ENCODE data around the gene TGFBR3. TPM values are rescaled to one million over a fixed set of nuclear protein-coding genes. Genes with fewer than 3 reads are reported as not detected.

Gene TGFBR3
- polyA plus RNA-seq, 1 donor (not counting 4 experiments of a cell fraction or from before 2014, with no cell fraction given), result 1.2 TPM

- no peaks in the 10 kb centered on the region for H3K9me1 ChIP-seq (ENCODE audit: control insufficient read depth, extremely low read depth, insufficient read depth, low read length)
Observed at GRCh38 chr1:91778964-91779363, 107.0 kb downstream of the TGFBR3 start.

DNA sequence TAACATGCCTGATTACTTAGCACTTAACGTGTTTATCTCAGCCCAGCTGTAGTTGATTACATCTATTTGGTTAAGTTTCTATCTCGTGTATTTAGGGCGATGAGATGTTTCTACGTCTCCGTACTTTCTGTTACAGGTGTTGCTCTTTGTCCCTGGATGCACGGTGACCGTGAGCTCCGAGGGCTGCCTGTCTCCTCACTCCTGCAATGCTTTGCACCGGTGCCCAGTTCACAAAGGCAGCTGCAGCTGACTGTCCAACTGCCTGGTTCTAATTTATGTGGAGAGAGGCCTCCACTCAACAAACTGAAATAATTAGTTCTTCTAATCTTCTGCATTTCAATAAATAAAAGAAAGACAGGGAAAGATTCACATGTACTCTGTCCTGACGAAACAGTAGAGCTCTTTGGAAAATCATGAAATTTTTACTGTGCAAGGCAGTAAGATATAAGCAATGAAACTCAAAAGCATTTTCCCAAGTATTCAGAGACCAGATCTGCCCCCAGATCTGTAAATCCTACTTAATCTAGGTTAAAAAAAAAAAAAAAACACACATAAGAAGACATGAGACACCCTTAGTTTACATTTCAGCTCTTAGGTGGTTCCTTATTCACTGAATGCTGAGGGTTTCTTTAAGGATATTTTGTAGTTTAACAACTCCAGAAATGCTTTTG is 108.2 kb downstream of the TGFBR3 start:
- H4K20me1 ChIP-seq (ENCODE audit: control insufficient read depth, extremely low read depth, insufficient read depth, low read length), result no peaks in the 10 kb centered on the region
- H3K9ac ChIP-seq (ENCODE audit: control insufficient read depth, extremely low read depth, insufficient read depth, low read length), result no peak overlapping the region
- DNase-seq (ENCODE audit: low read depth, low spot score) (no peak), FAIRE-seq (no peak)
- H2AFZ ChIP-seq (ENCODE audit: control insufficient read depth, low read length), result no peak overlapping the region
- dilution Hi-C loops (cut with MboI; ENCODE audit: extremely low pct_ligation_motif_present, low sequenced_read_pairs), result no loop called here
- TF ChIP-seq CTCF (optimal IDR thresholded peaks at IDR 0.05 in 1 of 3, IDR thresholded peaks at IDR 0.05 in 1 of 3, conservative IDR thresholded peaks at IDR 0.05 in 1 of 3; ENCODE audit: extremely low read depth in 1 of 3, insufficient read depth in 2 of 3, low read length in 3 of 3) (no peak), EZH2 (IDR thresholded peaks at IDR 0.05; ENCODE audit: low read length) (no peak)
- no peak overlapping the region for H3K4me2 ChIP-seq (ENCODE audit: control insufficient read depth, extremely low read depth, insufficient read depth, low read depth, low read length)
- H3K36me3 ChIP-seq (ENCODE audit: control insufficient read depth in 2 of 2, extremely low read depth in 1 of 2, insufficient read depth in 2 of 2, low read length in 2 of 2), result no peaks in the 10 kb centered on the region
- H3K27me3 ChIP-seq (ENCODE audit: control insufficient read depth, extremely low read depth, insufficient read depth, low read length), result no peaks in the 10 kb centered on the region
- H3K79me2 ChIP-seq (ENCODE audit: control insufficient read depth, insufficient read depth, low read length), result no peaks in the 10 kb centered on the region
- H3K4me1 ChIP-seq (ENCODE audit: control insufficient read depth, extremely low read depth, insufficient read depth, low read length), result peaks cover 3% of the 10 kb centered on the region
- no peaks in the 10 kb centered on the region for H3K9me1 ChIP-seq (ENCODE audit: control insufficient read depth, extremely low read depth, insufficient read depth, low read length)
- no peak overlapping the region for H3K27ac ChIP-seq (ENCODE audit: control insufficient read depth, insufficient read depth, low read length)
- no peak overlapping the region for H3K4me3 ChIP-seq (ENCODE audit: control insufficient read depth in 2 of 3, extremely low read depth in 1 of 3, insufficient read depth in 2 of 3, low read depth in 1 of 3, low read length in 3 of 3)
- H3K9me3 ChIP-seq (ENCODE audit: control insufficient read depth, low read depth, low read length), result no peaks in the 10 kb centered on the region

More at GRCh38 chr1:91778964-91779363, 107.0 kb downstream of the TGFBR3 start:
- no peak for DNase-seq (ENCODE audit: low read depth, low spot score)
- Histone ChIP-seq H3K4me3 (ENCODE audit: control insufficient read depth in 2 of 3, extremely low read depth in 1 of 3, insufficient read depth in 2 of 3, low read depth in 1 of 3, low read length in 3 of 3) (no peak overlapping the region), H3K79me2 (ENCODE audit: control insufficient read depth, insufficient read depth, low read length) (no peaks in the 10 kb centered on the region), H3K36me3 (ENCODE audit: control insufficient read depth in 2 of 2, extremely low read depth in 1 of 2, insufficient read depth in 2 of 2, low read length in 2 of 2) (no peaks in the 10 kb centered on the region), H3K27me3 (ENCODE audit: control insufficient read depth, extremely low read depth, insufficient read depth, low read length) (no peaks in the 10 kb centered on the region), H3K4me1 (ENCODE audit: control insufficient read depth, extremely low read depth, insufficient read depth, low read length) (peaks cover 3% of the 10 kb centered on the region), H3K9me3 (ENCODE audit: control insufficient read depth, low read depth, low read length) (no peaks in the 10 kb centered on the region), H4K20me1 (ENCODE audit: control insufficient read depth, extremely low read depth, insufficient read depth, low read length) (no peaks in the 10 kb centered on the region), H3K27ac (ENCODE audit: control insufficient read depth, insufficient read depth, low read length) (no peak overlapping the region), H3K9ac (ENCODE audit: control insufficient read depth, extremely low read depth, insufficient read depth, low read length) (no peak overlapping the region), H2AFZ (ENCODE audit: control insufficient read depth, low read length) (no peak overlapping the region), H3K4me2 (ENCODE audit: control insufficient read depth, extremely low read depth, insufficient read depth, low read depth, low read length) (no peak overlapping the region)
- TF ChIP-seq CTCF (optimal IDR thresholded peaks at IDR 0.05 in 1 of 3, IDR thresholded peaks at IDR 0.05 in 1 of 3, conservative IDR thresholded peaks at IDR 0.05 in 1 of 3; ENCODE audit: extremely low read depth in 1 of 3, insufficient read depth in 2 of 3, low read length in 3 of 3), result no peak
- no peak for TF ChIP-seq EZH2 (IDR thresholded peaks at IDR 0.05; ENCODE audit: low read length)
- dilution Hi-C loops (cut with MboI; ENCODE audit: extremely low pct_ligation_motif_present, low sequenced_read_pairs), result no loop called here
- no peak for FAIRE-seq

Data from keratinocyte (primary cell).